Ammon's horn (tissue), 1 donor: ENCODE data around the gene PA2G4.
"Not testable (repeated sequence)": the region's sequence is repeated elsewhere in the genome, so short reads cannot be mapped to it uniquely, and the experiment has no call there.

ENCODE experiments used
- DNase-seq: peaks from one replicate; pipeline ENCODE4 v3.0.0-alpha.2; 2016; ENCODE audit warnings: low spot score

Gene PA2G4

GRCh38 chr12:56154246-56154771 is 50.0 kb downstream of the PA2G4 start:
- DNase-seq, result no peak

- DNase-seq, result no peak
These were observed 50.5 kb downstream of the PA2G4 start for GRCh38 chr12:56154818-56155217.

- no peak for DNase-seq
These were observed 51.0 kb downstream of the PA2G4 start for GRCh38 chr12:56155256-56155845.

- DNase-seq, result not testable (repeated sequence)
These were observed 52.3 kb downstream of the PA2G4 start for GRCh38 chr12:56156464-56157200.

- DNase-seq, result peak; percentile 54
These were observed 53.1 kb downstream of the PA2G4 start for GRCh38 chr12:56157201-56158028.

- peak; percentile 99 for DNase-seq
These were observed 53.9 kb downstream of the PA2G4 start, which contains the start of gene MYL6 for GRCh38 chr12:56158029-56158925. Gene MYL6 (plus strand): TSS chr12:56158359. CDS start chr12:56158402, 43 bp downstream.

GRCh38 chr12:56158926-56159461 is 54.6 kb downstream of the PA2G4 start:
- peak; percentile 74 for DNase-seq

GRCh38 chr12:56159482-56160192 is 55.3 kb downstream of the PA2G4 start:
- DNase-seq, result no peak

- DNase-seq, result no peak
These were observed 55.9 kb downstream of the PA2G4 start for GRCh38 chr12:56160193-56160763.

- DNase-seq, result no peak
These were observed 56.7 kb downstream of the PA2G4 start for GRCh38 chr12:56160894-56161689.

- no peak for DNase-seq
These were observed 57.5 kb downstream of the PA2G4 start for GRCh38 chr12:56161690-56162351.

- no peak for DNase-seq
These were observed 58.3 kb downstream of the PA2G4 start for GRCh38 chr12:56162468-56163290.
